Middle frontal gyrus (tissue), 1 donor: ENCODE results near the gene SHLD2.
"Not testable (repeated sequence)": the region's sequence is repeated elsewhere in the genome, so short reads cannot be mapped to it uniquely, and the experiment has no call there.

Experiments used
- DNase-seq: peaks from one replicate; pipeline ENCODE4 v3.0.0-alpha.2; 2015; ENCODE audit warnings: low spot score; ENCODE audit errors: extremely low spot score

Gene SHLD2, protein sequence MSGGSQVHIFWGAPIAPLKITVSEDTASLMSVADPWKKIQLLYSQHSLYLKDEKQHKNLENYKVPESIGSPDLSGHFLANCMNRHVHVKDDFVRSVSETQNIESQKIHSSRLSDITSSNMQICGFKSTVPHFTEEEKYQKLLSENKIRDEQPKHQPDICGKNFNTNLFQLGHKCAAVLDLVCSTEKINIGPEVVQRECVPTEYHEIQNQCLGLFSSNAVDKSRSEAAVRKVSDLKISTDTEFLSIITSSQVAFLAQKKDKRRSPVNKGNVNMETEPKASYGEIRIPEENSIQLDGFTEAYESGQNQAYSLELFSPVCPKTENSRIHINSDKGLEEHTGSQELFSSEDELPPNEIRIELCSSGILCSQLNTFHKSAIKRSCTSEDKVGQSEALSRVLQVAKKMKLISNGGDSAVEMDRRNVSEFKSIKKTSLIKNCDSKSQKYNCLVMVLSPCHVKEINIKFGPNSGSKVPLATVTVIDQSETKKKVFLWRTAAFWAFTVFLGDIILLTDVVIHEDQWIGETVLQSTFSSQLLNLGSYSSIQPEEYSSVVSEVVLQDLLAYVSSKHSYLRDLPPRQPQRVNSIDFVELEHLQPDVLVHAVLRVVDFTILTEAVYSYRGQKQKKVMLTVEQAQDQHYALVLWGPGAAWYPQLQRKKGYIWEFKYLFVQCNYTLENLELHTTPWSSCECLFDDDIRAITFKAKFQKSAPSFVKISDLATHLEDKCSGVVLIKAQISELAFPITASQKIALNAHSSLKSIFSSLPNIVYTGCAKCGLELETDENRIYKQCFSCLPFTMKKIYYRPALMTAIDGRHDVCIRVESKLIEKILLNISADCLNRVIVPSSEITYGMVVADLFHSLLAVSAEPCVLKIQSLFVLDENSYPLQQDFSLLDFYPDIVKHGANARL

DNA sequence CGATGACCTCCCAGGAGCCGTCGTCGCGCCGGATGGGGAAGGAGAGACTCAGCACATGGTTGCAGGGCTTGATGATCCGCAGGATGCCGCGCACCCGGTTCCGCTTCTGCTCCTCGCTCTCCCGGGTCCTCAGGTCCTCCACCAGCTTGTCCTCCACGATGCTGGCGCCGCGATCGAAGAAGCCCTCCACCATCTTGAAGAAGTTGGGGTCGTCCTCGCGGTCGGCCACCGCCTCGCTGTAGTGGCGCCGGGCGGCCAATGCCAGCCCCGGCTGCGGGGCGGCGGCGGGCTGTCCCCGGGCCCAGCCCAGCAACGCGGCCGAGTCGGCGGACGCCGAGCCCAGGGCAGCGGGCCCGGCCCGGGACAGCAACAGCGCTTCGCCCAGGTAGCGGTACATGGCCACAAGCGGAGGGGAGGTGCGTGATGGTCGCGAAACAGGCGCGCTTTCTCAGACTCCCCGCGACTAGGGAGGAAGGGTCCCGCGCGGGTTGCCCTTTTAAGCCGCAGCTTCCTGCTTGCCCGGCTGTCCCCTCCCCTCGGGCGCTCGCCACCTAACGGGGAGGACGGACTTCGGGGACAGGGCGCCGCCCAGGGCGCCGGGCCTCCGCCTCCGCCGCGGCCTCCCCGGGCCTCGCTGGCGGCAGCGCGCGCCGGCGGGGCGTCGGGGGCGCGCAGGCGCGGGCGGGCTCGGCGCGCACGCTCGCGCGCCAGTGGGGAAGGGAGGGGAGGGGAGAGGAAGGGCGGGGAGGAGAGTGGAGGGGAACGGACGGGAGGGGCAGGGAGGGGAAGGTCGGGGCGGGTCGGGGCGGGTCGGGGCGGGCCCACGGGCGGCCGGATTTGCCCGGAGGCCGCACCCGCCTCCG lies at the start of gene SHLD2, which contains the start of gene GLUD1:
SHLD2 (plus strand) TSS at position 834 of the 863 bp plus-strand sequence. CDS start 56,149 bp downstream, outside the sequence.
GLUD1 (minus strand) TSS at position 471 of the 863 bp plus-strand sequence; CDS start at position 397, 74 bp downstream.
- peak; percentile 64 for DNase-seq

DNA sequence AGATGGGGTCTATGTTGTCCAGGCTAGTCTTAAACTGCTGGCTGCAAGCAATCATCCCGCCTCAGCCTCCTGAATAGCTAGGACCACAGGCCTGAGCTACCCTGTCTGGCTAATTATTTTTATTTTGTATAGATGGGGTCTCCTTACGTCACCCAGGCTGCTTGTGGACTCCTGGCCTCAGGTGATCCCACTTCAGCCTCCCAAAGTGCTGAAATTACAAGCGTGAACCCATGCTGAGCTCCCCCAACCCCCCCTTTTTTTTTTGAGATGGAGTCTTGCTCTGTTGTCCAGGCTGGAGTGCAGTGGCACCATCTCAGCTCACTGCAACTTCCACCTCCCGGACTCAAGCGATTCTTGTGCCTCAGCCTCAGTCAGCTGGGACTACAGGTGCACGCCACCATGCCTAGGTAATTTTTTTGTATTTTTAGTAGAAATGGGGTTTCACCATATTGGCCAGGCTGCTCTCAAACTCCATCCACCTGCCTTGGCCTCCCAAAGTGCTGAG lies 49.5 kb upstream of the SHLD2 start:
- no peak for DNase-seq

DNA sequence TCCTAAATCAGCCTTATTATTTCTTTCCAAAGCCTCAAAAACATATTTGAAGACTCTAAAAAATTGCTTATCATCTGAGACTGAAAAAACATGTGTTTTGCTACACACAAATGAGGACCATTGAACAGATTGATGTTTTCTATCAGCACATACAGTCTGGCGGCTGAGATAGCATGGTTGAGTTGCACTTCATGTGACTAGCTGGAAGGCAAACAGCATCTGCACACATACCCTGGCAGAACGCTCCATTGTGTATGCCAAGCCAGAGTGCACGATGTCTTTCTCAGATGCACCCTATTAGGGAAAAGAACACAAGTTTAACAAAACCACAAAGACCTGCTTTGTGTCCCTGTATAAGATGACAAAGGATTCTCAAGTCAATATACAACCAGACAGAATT lies 41.9 kb upstream of the SHLD2 start:
- no peak for DNase-seq

DNA sequence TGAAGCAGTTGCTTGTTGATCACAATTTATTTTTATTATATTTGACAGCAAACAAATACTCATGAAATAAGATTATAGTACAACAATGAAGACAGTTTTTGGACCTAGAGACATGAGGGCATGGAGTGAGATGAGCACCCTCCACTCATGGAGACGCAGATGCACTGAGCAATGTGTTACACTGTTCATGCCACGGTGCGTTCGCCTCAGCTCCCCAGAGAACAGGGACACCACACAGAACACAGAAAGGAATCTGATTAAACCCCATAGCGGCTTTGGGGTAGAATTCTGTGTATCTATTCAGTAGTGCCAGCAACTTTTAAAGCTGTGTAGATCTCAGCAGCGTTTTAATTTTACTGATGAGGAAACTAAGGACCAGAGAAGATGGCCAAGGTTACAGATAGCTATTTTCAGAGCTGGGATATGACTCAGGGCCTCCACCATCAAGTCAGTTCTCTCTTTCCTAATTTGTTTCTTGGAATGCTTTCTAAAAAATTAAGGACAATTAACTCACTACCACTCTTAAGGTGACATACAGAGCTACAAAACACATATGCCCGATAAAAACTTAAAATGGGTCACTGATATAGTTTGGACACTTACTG lies 41.3 kb upstream of the SHLD2 start:
- no peak for DNase-seq

DNA sequence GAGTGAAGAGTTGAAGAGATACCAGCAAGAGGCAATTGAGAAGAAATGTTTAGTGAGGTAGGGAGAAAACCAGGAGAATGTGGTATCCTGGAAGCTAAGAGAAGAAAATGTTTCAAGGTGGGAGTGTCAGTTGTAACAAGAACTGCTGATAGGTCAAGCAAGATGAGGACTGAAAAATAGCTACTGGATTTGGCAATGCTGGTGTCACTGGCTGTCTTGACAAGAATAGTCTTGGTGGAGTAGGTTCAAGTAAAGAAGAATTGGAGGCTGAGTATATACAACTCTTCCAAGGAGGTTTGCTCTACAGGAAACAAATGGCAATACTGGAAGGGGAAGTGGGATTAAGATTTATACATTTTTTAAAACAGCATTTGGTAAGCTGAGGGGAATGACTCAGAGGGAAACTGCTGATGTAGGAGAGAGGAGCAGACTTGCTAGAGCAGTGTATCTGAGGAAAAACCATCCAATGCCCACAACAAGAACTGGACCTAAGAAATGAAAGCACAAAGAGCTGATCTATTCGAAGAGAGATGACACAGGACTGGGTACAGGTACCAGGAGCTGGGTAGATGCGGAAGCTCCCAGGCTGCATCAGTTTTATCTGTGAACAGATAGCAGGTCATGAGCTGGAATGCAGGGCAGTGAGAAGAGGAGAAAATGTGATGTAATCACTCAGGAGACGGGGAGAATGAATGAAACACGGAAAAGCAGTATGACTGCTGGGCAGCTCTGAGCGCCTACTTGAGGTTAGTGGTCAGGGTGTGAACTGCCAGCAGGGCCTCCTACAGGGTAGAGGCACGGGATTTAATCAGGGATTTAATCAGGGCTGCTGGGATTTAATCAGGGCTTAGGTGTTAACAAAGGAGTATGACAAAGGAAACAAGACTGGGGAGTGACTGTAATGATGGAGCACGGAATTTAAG lies 40.4 kb upstream of the SHLD2 start:
- no peak for DNase-seq

DNA sequence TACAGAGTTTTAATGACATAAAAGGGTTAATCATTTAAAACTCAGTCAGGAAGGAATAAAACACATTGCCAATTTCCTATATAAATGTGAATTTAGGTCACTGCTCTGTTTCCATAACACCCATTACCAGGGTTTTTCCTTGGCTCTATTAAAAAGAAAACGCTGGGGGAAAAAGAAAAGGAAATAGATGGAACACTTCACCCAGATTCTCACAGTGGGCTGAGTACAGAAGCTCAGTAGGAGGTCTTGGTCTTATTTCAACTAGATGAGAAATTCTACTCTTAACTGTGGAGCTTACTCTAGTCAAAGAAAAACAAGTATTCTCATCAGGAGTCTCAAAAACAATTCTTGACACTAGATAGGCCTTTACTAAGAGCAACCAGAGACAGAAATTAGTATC lies 36.8 kb upstream of the SHLD2 start:
- DNase-seq, result peak; percentile 28

DNA sequence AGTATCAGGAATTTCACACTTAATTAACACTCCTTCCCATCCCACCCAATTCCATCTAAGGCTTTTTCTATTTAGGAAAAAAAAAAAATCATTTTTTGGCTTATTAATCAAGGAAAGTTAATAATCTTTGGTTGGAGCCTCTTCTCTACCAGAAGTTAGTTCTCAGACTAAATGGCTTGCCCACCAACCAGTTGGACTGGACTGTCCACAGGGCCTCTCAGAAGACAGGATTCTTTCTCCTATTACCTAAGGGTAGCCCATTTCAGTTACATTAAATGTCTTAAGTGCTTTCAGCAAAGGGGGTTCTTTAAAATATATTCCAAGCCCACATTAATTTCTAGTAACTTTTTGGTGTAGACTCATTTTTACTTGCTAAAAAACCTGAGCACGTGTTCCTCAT lies 35.6 kb upstream of the SHLD2 start:
- no peak for DNase-seq

DNA sequence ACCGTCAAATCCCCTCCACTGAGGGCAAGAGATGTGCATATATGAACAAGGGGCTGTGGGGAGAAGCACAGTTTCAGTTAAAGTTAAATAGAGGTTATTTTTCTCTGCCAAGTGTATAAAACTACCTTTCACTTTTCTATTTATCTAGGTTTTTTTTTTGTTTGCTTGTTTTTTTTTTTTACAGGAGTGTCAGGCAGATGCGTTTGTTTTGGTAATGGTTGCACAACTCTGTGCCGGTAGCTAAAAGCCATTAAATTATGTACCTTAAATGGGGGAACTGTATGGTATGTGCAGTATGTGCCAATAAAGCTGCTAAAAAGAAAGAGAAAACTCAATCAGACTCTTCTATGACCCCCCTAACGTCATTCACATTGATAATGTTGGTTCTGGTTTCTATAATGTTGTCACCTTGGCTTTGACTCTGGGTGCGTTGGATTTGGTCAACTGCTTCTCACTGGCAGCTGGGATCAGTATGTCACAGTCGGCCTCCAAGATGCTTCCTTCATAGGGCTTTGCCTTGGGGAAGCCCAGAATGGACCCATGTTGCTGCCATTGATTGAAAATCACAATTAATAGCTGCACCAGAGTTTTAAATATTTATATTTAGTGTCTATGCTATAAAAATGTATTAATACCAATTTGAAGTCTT lies 34.6 kb upstream of the SHLD2 start:
- DNase-seq, result no peak

DNA sequence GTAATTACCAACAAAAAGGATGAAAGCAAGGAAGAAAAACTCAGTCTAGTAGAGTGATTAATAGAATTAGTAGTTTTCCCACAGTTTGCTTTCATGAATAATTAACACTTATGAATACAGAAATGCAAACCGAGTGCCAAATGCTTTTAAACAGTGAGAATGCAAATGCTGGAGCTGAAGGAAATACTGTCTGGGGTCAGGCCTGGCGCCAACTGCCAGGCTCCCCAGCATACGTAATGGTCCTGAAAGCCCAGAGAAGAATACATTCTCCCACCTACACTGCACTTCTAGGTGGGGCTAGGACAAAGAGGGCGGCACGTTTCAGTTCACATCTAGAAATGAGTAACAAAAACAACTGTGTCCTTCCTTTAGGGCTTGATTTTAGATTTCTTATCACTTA lies 30.4 kb upstream of the SHLD2 start:
- DNase-seq, result no peak

DNA sequence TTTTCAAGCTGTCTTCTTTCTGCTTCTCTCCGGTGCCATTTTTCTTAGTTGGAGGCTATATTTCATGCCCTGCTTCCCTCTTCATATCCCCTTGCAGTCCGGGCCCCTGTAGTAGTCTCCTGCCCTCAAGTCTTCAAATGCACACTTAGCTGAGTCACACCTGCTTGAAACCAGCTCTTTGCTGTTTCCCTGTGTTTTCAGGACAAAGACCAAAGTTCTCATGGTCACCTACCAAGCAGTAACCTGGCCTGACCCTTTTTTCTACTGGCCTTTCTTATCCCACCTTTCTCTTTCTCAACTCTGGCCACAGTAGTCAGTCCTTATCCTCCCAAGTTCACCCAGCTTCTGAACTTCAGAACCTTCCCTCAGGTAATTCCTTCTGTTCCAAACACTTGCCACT lies 28.8 kb upstream of the SHLD2 start:
- DNase-seq, result no peak

DNA sequence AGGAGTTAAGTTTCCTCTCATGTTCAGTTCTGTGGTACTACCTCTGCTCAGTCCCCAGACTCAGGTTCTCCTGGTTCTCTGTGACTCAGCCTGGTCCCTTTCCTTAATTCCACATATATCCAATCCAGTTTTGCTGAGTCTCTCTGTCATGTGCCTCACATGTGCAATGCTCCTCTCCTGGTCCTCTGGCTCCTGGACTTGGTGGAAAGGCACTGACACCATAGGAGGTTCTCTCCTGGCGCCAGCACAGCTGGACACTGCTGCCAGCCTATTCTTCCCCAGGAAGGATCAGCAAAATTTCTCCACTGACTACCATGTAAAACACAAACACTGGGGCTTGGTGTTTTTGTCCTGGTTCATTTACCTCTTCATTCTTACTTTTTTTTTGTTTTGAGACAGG lies 28.1 kb upstream of the SHLD2 start:
- no peak for DNase-seq

DNA sequence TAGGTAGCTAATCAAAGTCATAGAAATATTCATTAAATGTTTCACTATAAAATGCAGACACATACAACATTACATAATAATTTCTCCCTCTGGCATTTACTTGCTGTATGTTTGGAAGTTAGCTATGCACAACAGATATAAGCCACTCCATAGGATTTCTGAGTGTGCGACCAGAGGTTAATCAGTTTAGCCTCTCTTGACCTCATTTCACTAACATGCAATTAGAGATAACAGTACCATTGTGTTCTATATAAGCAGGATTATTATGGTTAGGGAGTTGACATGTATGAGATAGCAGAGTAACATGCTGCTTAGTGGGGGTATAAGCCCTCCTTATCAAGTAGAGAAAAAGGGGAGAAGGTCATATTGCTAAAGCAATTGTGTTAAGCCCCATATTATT lies 26.7 kb upstream of the SHLD2 start:
- no peak for DNase-seq

DNA sequence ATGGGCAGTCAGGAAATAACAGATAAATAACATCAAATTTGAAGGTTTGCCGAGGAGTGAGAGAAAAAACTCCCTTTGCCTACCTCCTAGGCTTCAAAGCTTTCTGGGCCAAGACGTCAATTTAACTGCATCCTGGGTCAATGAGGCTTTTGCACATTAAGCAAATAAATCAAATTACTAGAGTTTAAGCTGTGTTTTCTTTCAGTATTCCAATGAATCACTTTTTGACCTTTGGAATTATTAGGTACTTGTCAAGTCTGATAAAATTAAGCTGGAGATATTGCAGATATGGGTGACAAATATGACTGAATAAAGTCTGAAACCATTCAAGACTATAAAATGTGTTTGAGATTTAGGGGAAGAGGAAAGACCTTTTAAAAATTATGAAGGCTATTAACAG lies 22.6 kb upstream of the SHLD2 start:
- DNase-seq, result no peak

DNA sequence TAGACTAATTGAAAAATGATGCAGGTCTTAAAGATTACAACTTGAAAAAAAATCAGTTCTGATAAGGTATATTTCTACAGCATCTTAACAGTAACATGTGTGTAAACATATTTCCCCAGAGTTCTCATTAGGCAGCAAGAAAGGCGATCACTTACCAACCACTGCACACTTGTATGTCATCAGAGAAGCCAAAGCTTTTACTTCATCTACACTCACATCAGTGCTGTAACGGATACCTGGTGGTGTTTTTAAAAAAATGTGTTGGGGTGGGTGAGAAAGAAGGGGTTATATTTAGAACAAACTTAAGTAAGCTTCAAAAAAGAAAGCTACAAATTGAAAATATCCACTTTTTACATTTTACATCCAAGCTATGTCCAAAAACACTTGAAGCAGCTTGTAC lies 18.6 kb upstream of the SHLD2 start:
- not testable (repeated sequence) for DNase-seq

DNA sequence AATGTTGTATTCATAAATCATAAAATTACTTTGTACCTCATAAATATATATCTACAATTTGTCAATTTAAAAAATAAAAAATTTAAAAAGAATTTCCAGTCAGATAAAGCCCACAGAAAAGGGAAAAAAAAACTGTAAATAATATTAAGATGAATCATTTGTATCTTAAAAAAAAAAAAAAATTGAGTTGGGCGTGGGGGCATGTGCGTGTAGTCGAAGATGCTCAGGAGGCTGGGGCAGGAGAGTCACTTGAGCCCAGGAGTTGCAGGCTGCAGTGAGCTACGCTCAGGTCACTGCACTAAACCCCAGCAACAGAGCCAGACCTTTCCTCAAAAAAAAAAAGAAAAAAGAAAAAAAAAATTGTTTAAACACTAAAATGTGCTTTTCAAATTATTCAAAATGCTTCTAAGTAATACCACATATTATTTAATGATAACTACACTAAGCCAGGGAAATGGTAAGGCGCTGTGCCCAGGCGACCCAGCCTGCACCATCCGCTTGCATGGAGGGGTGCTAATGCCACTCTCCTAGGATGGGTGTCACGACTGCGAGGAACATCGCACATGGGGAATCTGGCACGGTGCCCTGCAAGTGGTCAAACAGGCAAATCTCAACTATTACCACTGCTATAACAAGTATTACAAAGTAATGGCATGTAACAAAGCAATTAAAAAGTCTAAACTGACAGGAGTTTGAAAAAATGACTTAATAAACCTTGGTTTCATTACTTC lies 15.7 kb upstream of the SHLD2 start:
- no peak for DNase-seq

DNA sequence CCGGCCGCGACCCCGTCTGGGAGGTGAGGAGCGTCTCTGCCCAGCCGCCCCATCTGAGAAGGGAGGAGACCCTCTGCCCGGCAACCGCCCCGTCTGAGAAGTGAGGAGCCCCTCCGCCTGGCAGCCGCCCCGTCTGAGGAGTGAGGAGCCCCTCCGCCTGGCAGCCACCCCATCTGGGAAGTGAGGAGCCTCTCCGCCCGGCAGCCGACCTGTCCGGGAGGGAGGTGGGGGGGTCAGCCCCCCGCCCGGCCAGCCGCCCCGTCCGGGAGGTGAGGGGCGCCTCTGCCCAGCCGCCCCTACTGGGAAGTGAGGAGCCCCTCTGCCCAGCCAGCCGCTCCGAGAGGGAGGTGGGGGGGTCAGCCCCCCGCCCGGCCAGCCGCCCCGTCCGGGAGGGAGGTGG lies 14.4 kb upstream of the SHLD2 start:
- DNase-seq, result not testable (repeated sequence)

DNA sequence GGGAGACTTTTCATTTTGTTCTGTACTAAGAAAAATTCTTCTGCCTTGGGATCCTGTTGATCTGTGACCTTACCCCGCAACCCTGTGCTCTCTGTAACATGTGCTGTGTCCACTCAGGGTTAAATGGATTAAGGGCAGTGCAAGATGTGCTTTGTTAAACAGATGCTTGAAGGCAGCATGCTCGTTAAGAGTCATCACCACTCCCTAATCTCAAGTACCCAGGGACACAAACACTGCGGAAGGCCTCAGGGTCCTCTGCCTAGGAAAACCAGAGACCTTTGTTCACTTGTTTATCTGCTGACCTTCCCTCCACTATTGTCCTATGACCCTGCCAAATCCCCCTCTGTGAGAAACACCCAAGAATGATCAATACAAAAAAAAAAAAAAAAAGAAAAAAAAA lies 13.4 kb upstream of the SHLD2 start:
- not testable (repeated sequence) for DNase-seq

DNA sequence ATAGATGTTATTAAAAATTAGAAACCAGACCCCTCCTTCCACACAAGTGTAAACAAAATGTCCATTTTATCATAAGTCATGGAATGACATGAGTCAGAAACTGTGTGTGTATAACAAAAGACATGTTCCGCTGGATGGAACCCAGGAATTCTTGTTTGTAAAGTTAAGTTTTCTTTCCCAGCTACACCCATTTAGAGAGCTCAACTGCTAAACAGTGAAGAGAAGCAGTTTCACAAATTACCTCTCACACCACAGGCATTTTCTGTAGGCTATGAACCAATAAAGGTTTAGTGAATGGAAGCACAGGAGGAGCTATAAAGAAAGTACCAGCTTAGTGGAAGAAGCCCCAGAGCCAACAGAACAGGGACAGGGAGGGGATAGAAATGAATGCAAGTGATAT lies 12.8 kb upstream of the SHLD2 start:
- not testable (repeated sequence) for DNase-seq
